Adrenal gland (tissue), 12 donors: ENCODE data around the gene CBARP. TPM values are rescaled to one million over a fixed set of nuclear protein-coding genes. Genes with fewer than 3 reads are reported as not detected.
A peak's percentile ranks its signal among the peaks of the same experiment; 100 is the strongest.

ENCODE experiments used
- DNase-seq, 7 donors: peaks; one replicate each; pipeline ENCODE4 v3.0.0-alpha.2; 2019 to 2020
- H3K27ac ChIP-seq, 5 donors: fragments of 200-600 bp; sonication (generic) in 4 of 5; 1 replicate in 3 of 5; 2 replicates in 2 of 5; pipeline versions ENCODE4 v1.5.1 to v1.8.0; 2016 to 2020; ENCODE audit warnings: mild to moderate bottlenecking in 1 of 5
- H3K27me3 ChIP-seq: fragments of 200-600 bp; 2 replicates; pipeline ENCODE4 v1.8.0; 2021
- H3K36me3 ChIP-seq, 2 donors: fragments of 200-600 bp; replicated peaks in 1 of 2; 1 replicate in 1 of 2; 2 replicates in 1 of 2; pipeline versions ENCODE4 v1.5.1 to v1.8.0; 2018 to 2022
- H3K4me1 ChIP-seq, 2 donors: fragments of 200-600 bp; replicated peaks in 1 of 2; 1 replicate in 1 of 2; 2 replicates in 1 of 2; pipeline versions ENCODE4 v1.5.1 to v1.8.0; 2018 to 2021
- H3K4me3 ChIP-seq, 4 donors: fragments of 200-600 bp; sonication (generic) in 3 of 4; one replicate each; pipeline ENCODE4 v1.5.1; 2016 to 2018
- H3K9me3 ChIP-seq, 3 donors: fragments of 200-600 bp; sonication (generic) in 1 of 3; replicated peaks in 1 of 3; 1 replicate in 2 of 3; 2 replicates in 1 of 3; pipeline versions ENCODE4 v1.5.1 to v1.8.0; 2016 to 2021
- CTCF ChIP-seq, 6 experiments: fragments of 450-650 bp in 4 of 6; fragments of 200-600 bp in 2 of 6; sonication (generic) in 1 of 6; IDR thresholded peaks; 1 replicate in 5 of 6; 2 replicates in 1 of 6; pipeline versions ENCODE4 v1.5.1 to v1.8.0; 2016 to 2021; ENCODE audit warnings: antibody characterized with exemption in 6 of 6, mild to moderate bottlenecking in 2 of 6, moderate library complexity in 1 of 6
- POLR2A ChIP-seq, 2 donors: fragments of 450-650 bp; IDR thresholded peaks; one replicate each; pipeline ENCODE4 v1.6.1; 2017; ENCODE audit warnings: antibody characterized with exemption in 2 of 2, mild to moderate bottlenecking in 2 of 2, moderate library complexity in 1 of 2
- WGBS, 4 donors: extraction: QIAGEN DNeasy Blood & Tissue Kit in 2 of 4; methylation state at CpG; one replicate each; pipeline versions ENCODE4 v1.1.5 to v1.1.7; 2013 to 2017; 5-methylcytosine and 5-hydroxymethylcytosine counted together
- intact Hi-C, 2 donors: fragments of 100-400 bp; cut with DNase I; formaldehyde crosslinking; loops; one replicate each; pipeline versions ENCODE4 v1.14.1 to v1.15.0; 2022 to 2023
- polyA plus RNA-seq, 3 donors: library from polyadenylated mRNA; stranded (reverse); fragments of 200-250 nt in 2 of 3; fragments of 350-450 nt in 1 of 3; fragmentation: Illumina TruSeq in 1 of 3; extraction: RNeasy Lipid Tissue Mini Kit (QIAGEN cat#74804) in 1 of 3; gene quantifications; one replicate each; pipeline ENCODE4 v1.2.3, GENCODE V29; 2013 to 2014
- total RNA-seq, 9 donors: library from RNA; depleted of rRNA in 4 of 9; stranded (reverse); fragments of >200 nt in 4 of 9; fragments of 120-200 nt in 1 of 9; fragmentation: NEBNext Ultra II Directional in 1 of 9; extraction: Animal tissue kit (Norgen Biotek cat#: 25700) in 1 of 9; gene quantifications; one replicate each; pipeline versions ENCODE4 v1.1.0 to v1.2.4, GENCODE V29; 2013 to 2023
- donor health status: healthy with polysubstance abuse.
- donor health status: Bipolar disorder and iron deficiency.
- donor health status: DM: yes; HTN: yes; CAD: no.
- donor health status: DM: no; HTN: no; CAD: no.
- donor health status: DM: no; HTN: no; CAD: no.
- donor health status: DM: yes; HTN: yes; CAD: no.

Gene CBARP
- total and polyA plus RNA-seq, 12 donors, result 0.09 to 9.3 (median 1.8) TPM; not detected in 2

GRCh38 chr19:1259206-1259875 lies 21.5 kb upstream of the CBARP start:
- peaks cover 0 to 40% of the 10 kb centered on the region in 2 donors for H3K36me3 ChIP-seq
- 9 to 11% (median 11%) methylated on average over 8 to 17 of the region's 17 CpGs for WGBS, 4 donors
- no peaks in the 10 kb centered on the region for H3K27me3 ChIP-seq
- peak; percentile 75 to 87 (median 78) for DNase-seq
- peak overlapping the region; percentile 84 to 93 (median 90) for H3K27ac ChIP-seq
- TF ChIP-seq POLR2A (IDR thresholded peaks at IDR 0.05), result no peak
- TF ChIP-seq CTCF (IDR thresholded peaks at IDR 0.05), result no peak
- H3K4me3 ChIP-seq, result peak overlapping the region in 1 of 4 donors; percentile 30
- no peaks in the 10 kb centered on the region for H3K9me3 ChIP-seq
- intact Hi-C loops, result no loop called here
- H3K4me1 ChIP-seq, result peaks cover 50 to 66% of the 10 kb centered on the region in 2 donors

- H3K36me3 ChIP-seq, result peaks cover 0 to 46% of the 10 kb centered on the region in 2 donors
- intact Hi-C loops, result no loop called here
- peak overlapping the region in 1 of 4 donors; percentile 30 for H3K4me3 ChIP-seq
- TF ChIP-seq POLR2A (IDR thresholded peaks at IDR 0.05), result no peak
- TF ChIP-seq CTCF (IDR thresholded peaks at IDR 0.05), result no peak
- DNase-seq, result no peak
- H3K27ac ChIP-seq, result peak overlapping the region; percentile 84 to 93 (median 90)
- WGBS, 4 donors, result 8 to 12% (median 10%) methylated on average over 15 of the region's 15 CpGs
- no peaks in the 10 kb centered on the region for H3K9me3 ChIP-seq
- H3K4me1 ChIP-seq, result peaks cover 56 to 72% of the 10 kb centered on the region in 2 donors
- H3K27me3 ChIP-seq, result no peaks in the 10 kb centered on the region
These were observed 21.0 kb upstream of the CBARP start for GRCh38 chr19:1258707-1259205.

GRCh38 chr19:1258163-1258492 lies 20.3 kb upstream of the CBARP start:
- intact Hi-C loops, result no loop called here
- Histone ChIP-seq H3K27me3 (no peaks in the 10 kb centered on the region), H3K4me3 (no peak overlapping the region), H3K36me3 (peaks cover 0 to 50% of the 10 kb centered on the region in 2 donors), H3K27ac (peak overlapping the region in 4 of 5 donors; percentile 73 to 93 (median 89)), H3K4me1 (peaks cover 62 to 79% of the 10 kb centered on the region in 2 donors), H3K9me3 (no peaks in the 10 kb centered on the region)
- WGBS, 4 donors, result 60 to 76% (median 69%) methylated on average over 6 to 8 of the region's 8 CpGs
- no peak for TF ChIP-seq POLR2A (IDR thresholded peaks at IDR 0.05)
- no peak for TF ChIP-seq CTCF (IDR thresholded peaks at IDR 0.05)
- no peak for DNase-seq

GRCh38 chr19:1257475-1258162 lies 19.8 kb upstream of the CBARP start:
- WGBS, 4 donors, result 64 to 73% (median 68%) methylated on average over 21 to 23 of the region's 23 CpGs
- Histone ChIP-seq H3K4me1 (peaks cover 64 to 78% of the 10 kb centered on the region in 2 donors), H3K9me3 (no peaks in the 10 kb centered on the region), H3K27me3 (no peaks in the 10 kb centered on the region), H3K4me3 (no peak overlapping the region), H3K36me3 (peaks cover 0 to 50% of the 10 kb centered on the region in 2 donors), H3K27ac (peak overlapping the region in 4 of 5 donors; percentile 73 to 99 (median 89))
- intact Hi-C loops, result no loop called here
- no peak for DNase-seq
- TF ChIP-seq CTCF (IDR thresholded peaks at IDR 0.05), result no peak
- no peak for TF ChIP-seq POLR2A (IDR thresholded peaks at IDR 0.05)
